Body of pancreas (tissue), 4 donors: ENCODE results near the gene TNNC2. TPM values are rescaled to one million over a fixed set of nuclear protein-coding genes. Genes with fewer than 3 reads are reported as not detected.

Experiments
- ATAC-seq: fragments of 150-250 bp; one replicate; pipeline ENCODE4 v1.9.1; 2016
- DNase-seq, 4 donors: peaks; one replicate each; pipeline ENCODE4 v3.0.0-alpha.2; 2019
- H3K27ac ChIP-seq, 4 donors: fragments of 200-600 bp; sonication (generic); 1 replicate in 3 of 4; 2 replicates in 1 of 4; pipeline versions ENCODE4 v1.5.1 to v1.6.1; 2016 to 2019; ENCODE audit warnings: mild to moderate bottlenecking in 1 of 4, mixed read lengths in 1 of 4, moderate library complexity in 1 of 4
- H3K27me3 ChIP-seq, 2 donors: fragments of 200-600 bp; sonication (generic); one replicate each; pipeline ENCODE4 v1.6.0; 2016; ENCODE audit warnings: mild to moderate bottlenecking in 1 of 2
- H3K36me3 ChIP-seq, 2 donors: fragments of 200-600 bp; sonication (generic); replicated peaks in 1 of 2; 2 replicates each; pipeline ENCODE4 v1.5.1; 2016; ENCODE audit warnings: low read depth in 2 of 2; ENCODE audit not compliant: insufficient read depth in 1 of 2
- H3K4me1 ChIP-seq: fragments of 200-600 bp; sonication (generic); one replicate; pipeline ENCODE4 v1.6.0; 2016
- H3K4me3 ChIP-seq, 2 donors: fragments of 200-600 bp; sonication (generic); 1 replicate in 1 of 2; 2 replicates in 1 of 2; pipeline ENCODE4 v1.5.1; 2016 to 2019
- H3K9me3 ChIP-seq, 3 donors: fragments of 200-600 bp; sonication (generic); 1 replicate in 2 of 3; 2 replicates in 1 of 3; pipeline ENCODE4 v1.5.1; 2016
- POLR2A ChIP-seq, 3 donors: fragments of 450-650 bp; IDR thresholded peaks; one replicate each; pipeline ENCODE4 v1.6.1; 2016; ENCODE audit warnings: antibody characterized with exemption in 3 of 3, mild to moderate bottlenecking in 2 of 3
- WGBS, 2 donors: methylation state at CpG; one replicate each; pipeline ENCODE4 v1.1.5; 2017; 5-methylcytosine and 5-hydroxymethylcytosine counted together
- intact Hi-C: fragments of 100-400 bp; cut with DNase I; formaldehyde crosslinking; loops from one replicate; pipeline ENCODE4 v1.15.1; 2023
- total RNA-seq, 2 donors: library from RNA; depleted of rRNA; stranded (reverse); fragments of >200 nt; gene quantifications; one replicate each; pipeline ENCODE4 v1.1.0, GENCODE V29; 2016
- TF ChIP-seq, protein P1 (sequence below), 7 experiments: fragments of 450-650 bp in 4 of 7; fragments of 200-600 bp in 3 of 7; sonication (generic) in 3 of 7; IDR thresholded peaks; one replicate each; pipeline ENCODE4 v1.5.1; 2016 to 2019; ENCODE audit warnings: antibody characterized with exemption in 7 of 7

The TNNC2 gene
- total RNA-seq, 2 donors from 2014 or later: not detected

DNA sequence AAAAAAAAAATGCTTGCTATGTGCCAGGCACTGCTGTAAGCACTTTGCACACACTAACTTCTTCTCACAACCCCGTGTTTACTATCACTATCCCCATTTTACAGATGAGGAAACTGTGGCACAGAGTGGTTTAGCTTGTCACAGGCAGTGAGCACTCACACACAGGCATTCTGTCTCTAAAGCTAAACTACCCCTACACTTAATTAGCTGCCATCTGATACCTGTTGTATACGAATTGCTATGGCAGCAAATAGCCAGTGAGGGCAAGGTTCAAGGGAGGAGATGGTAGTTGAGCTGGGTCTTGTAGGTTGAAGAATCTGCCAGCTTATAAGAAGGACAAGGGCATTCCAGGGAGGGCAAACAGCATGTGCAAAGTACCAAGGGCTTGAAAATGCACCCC, 5.2 kb downstream of the TNNC2 start:
- intact Hi-C loops: no loop called here
- TF ChIP-seq POLR2A (IDR thresholded peaks at IDR 0.05): no peak
- TF ChIP-seq, protein P1, sequence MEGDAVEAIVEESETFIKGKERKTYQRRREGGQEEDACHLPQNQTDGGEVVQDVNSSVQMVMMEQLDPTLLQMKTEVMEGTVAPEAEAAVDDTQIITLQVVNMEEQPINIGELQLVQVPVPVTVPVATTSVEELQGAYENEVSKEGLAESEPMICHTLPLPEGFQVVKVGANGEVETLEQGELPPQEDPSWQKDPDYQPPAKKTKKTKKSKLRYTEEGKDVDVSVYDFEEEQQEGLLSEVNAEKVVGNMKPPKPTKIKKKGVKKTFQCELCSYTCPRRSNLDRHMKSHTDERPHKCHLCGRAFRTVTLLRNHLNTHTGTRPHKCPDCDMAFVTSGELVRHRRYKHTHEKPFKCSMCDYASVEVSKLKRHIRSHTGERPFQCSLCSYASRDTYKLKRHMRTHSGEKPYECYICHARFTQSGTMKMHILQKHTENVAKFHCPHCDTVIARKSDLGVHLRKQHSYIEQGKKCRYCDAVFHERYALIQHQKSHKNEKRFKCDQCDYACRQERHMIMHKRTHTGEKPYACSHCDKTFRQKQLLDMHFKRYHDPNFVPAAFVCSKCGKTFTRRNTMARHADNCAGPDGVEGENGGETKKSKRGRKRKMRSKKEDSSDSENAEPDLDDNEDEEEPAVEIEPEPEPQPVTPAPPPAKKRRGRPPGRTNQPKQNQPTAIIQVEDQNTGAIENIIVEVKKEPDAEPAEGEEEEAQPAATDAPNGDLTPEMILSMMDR (IDR thresholded peaks at IDR 0.05): no peak
- peaks cover 18% of the 10 kb centered on the region for H3K4me1 ChIP-seq
- no peaks in the 10 kb centered on the region for H3K9me3 ChIP-seq
- peaks cover 0 to 17% of the 10 kb centered on the region in 2 donors for H3K27me3 ChIP-seq
- 50 to 54% methylated on average over 2 of the region's 2 CpGs for WGBS, 2 donors
- no peak for ATAC-seq
- H3K36me3 ChIP-seq: no peaks in the 10 kb centered on the region
- no peak for DNase-seq
- no peak overlapping the region for H3K27ac ChIP-seq
- no peak overlapping the region for H3K4me3 ChIP-seq

DNA sequence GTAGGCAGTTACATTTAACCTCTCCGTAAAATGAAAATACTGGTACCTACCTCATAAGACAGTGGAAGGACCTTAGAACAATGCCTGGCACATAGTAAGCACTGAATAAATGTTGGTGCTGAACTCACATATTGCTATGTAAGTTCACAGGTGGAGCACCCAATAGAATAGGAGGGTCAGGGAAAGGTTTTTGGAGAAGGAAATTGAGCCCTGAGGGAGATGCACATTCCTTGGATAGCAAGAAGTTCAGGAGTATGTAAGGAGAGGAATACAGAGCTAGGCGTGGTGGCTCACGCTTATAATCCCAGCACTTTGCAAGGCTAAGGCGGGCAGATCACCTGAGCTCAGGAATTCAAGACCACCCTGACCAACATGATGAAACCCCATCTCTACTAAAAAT, 7.6 kb downstream of the TNNC2 start:
- no peak overlapping the region for H3K27ac ChIP-seq
- H3K36me3 ChIP-seq: no peaks in the 10 kb centered on the region
- intact Hi-C loops: no loop called here
- peaks cover 0 to 17% of the 10 kb centered on the region in 2 donors for H3K27me3 ChIP-seq
- H3K4me1 ChIP-seq: peaks cover 18% of the 10 kb centered on the region
- TF ChIP-seq, protein P1 (IDR thresholded peaks at IDR 0.05): no peak
- TF ChIP-seq POLR2A (IDR thresholded peaks at IDR 0.05): no peak
- no peak for ATAC-seq
- WGBS, 2 donors: 93% methylated on average over 4 of the region's 4 CpGs
- no peak for DNase-seq
- no peak overlapping the region for H3K4me3 ChIP-seq
- no peaks in the 10 kb centered on the region for H3K9me3 ChIP-seq

DNA sequence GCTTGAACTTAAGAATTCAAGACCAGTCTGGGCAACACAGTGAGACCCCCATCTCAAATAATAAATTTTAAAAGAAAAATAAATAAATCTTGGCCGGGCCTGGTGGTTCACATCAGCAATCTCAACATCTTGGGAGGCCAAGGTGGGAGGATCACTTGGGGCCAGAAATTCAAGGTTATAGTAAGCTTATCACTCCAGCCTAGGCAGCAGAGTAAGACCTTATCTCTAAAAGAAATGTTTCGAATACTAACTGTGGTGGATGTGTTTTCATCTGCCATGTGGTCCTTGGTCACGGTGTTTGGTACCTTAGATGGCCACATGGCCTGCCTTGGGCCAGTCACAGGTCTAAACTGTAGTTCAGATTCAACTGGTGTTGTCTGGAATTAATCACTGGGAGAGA, 8.9 kb downstream of the TNNC2 start:
- Histone ChIP-seq H3K4me3 (no peak overlapping the region), H3K9me3 (no peaks in the 10 kb centered on the region), H3K27me3 (peaks cover 0 to 9% of the 10 kb centered on the region in 2 donors), H3K27ac (no peak overlapping the region), H3K4me1 (peaks cover 8% of the 10 kb centered on the region), H3K36me3 (no peaks in the 10 kb centered on the region)
- DNase-seq (no peak), ATAC-seq (no peak)
- TF ChIP-seq, protein P1 (IDR thresholded peaks at IDR 0.05): no peak
- 59 to 60% methylated on average over 3 of the region's 3 CpGs for WGBS, 2 donors
- intact Hi-C loops: no loop called here

DNA sequence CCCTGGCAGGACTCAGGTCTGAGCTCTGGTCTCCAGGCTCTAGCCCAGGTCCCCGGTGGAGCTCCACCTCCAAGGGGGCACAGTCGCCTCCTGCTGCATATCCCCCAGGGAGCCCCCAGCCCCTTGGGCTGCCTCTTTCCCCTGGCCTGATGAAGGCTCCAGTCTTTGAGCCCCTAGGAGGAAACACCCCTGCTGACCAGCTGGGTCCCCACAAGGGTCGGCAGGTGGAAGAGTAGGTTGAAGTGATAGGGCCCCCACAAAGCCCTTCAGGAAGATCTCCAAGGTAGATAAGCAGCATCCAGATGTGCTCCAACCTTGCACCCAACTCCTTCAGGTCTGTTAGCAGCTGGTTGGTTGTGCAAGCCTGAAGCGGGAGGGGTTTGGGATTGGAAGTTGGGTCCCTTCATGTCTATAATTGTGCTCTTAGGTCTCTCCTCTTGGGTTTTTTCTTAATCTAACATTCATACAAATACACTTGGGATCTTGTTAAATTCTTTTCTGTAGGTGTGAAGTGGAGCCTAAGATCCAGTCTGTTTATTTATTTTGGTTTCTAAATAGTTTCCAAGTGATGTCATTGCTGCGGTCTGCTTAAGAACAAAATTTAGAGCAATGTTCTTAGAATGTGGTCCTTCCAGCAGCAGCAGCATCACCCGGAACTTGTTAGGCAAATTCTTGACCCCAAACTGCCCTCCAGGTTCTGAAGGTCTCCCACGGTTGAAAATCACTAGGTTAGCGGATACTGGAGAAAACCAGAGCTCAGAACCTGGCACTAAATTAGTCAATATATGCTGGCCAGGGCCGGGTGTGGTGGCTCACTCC, 9.5 kb downstream of the TNNC2 start:
- DNase-seq: no peak
- H3K27ac ChIP-seq: no peak overlapping the region
- no peak for ATAC-seq
- no peak for TF ChIP-seq POLR2A (IDR thresholded peaks at IDR 0.05)
- TF ChIP-seq, protein P1 (IDR thresholded peaks at IDR 0.05): no peak
- intact Hi-C loops: no loop called here
- WGBS, 2 donors: 56 to 69% methylated on average over 9 of the region's 9 CpGs
- H3K4me3 ChIP-seq: no peak overlapping the region
- H3K9me3 ChIP-seq: no peaks in the 10 kb centered on the region
- H3K36me3 ChIP-seq: no peaks in the 10 kb centered on the region
- peaks cover 0 to 9% of the 10 kb centered on the region in 2 donors for H3K27me3 ChIP-seq
- peaks cover 7% of the 10 kb centered on the region for H3K4me1 ChIP-seq

DNA sequence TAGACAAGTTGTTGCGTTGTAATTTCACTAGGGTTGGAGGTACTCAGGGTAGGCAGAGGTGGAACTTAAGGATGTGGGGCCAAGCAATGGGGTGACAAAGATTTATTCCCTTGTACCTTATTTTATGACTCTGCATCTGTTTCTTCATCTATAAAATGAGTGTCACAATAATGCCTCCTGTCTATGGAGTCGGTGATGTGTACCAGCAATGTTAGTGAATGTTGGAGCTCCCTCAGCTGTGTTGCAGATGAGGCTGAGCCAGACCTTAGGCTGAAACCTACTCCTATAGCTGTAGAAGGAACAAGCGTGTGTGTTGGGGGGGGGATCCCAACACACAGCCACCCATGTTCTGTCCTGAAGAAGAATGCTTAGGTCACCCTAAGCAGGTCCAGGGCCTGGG, 10.2 kb downstream of the TNNC2 start:
- whole genome bisulfite sequencing, 2 donors: 90% methylated on average over 3 of the region's 3 CpGs
- Histone ChIP-seq H3K27me3 (peaks cover 0 to 9% of the 10 kb centered on the region in 2 donors), H3K4me1 (peaks cover 6% of the 10 kb centered on the region), H3K4me3 (no peak overlapping the region), H3K9me3 (no peaks in the 10 kb centered on the region), H3K36me3 (no peaks in the 10 kb centered on the region), H3K27ac (no peak overlapping the region)
- DNase-seq: no peak
- ATAC-seq: no peak
- intact Hi-C loops: no loop called here
- TF ChIP-seq, protein P1 (IDR thresholded peaks at IDR 0.05): no peak
